ENCODE results near the gene GLP2R.

- no peak for TF ChIP-seq POLR2A (IDR thresholded peaks at IDR 0.05)
- TF ChIP-seq CTCF (IDR thresholded peaks at IDR 0.05): no peak
- no peak for TF ChIP-seq EP300 (IDR thresholded peaks at IDR 0.05)
Measured at GRCh38 chr17:9814337-9814945, 11.3 kb upstream of the GLP2R start.
